HG03039 (cell line): ENCODE results near the gene GSK3A.
"Not testable (repeated sequence)": the region's sequence is repeated elsewhere in the genome, so short reads cannot be mapped to it uniquely, and the experiment has no call there.

Experiments used
- ATAC-seq: cut with Tn5 transposase; IDR thresholded peaks from one replicate; pipeline ENCODE4 v1.9.1; 2021; ENCODE audit warnings: mild to moderate bottlenecking, moderate library complexity; ENCODE audit not compliant: unreplicated experiment

The GSK3A gene

GRCh38 chr19:42268704-42269477, 26.5 kb upstream of the GSK3A start, which contains the start of gene CIC:
CIC (plus strand) TSS chr19:42269252; CDS start chr19:42271784, 2,532 bp downstream.
- peak; percentile 75 for ATAC-seq

DNA sequence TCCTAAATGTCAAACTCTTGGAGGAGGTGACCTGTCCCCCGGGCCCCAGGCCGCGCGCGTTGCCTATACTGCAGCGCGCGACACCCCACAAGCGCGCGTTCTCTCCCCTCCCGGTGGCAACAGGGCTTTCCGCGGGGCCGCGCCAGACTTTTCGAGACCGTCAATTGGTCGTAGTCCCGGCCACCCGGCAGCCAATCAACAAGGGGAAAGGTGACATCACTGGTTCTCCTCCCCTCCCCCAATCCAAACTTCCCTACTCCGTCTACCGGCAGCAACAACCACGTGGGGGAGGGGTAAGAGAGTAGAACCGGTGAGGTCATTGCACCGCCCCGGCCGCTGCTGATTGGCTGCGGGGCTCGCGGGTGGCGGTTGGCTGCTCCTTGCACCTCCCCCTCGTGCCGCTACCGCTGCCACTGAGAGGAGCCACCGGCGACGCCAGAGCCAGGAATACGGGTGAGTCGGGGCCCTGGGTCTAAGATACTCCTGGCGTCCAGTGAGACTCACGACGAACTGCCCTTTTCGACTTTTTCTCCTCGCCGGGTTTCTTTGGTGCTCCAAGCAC, 25.8 kb upstream of the GSK3A start:
- ATAC-seq = peak; percentile 46

DNA sequence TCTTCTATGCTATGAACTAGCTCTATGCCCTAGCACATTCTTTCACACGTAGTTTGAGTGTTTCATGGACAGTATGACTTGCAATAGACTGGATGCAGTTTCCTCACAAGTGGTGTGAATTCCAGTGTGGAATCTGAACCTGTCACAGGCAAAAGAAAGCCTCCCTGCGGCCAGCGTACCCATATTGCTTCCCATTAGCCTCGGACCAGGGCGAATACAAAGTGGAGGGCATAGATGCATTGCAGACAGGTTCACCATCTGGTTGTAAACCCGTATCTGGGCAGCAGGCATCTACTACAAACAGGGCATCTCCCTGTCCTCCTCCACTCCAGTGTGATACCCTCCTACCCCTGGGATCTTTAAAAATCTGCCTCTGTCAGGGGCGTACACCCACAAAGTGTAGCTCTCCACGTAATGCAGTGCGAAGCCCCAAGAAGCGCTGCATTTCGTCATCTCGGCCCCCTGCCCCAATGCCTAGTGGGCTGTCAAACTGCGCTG, 25.3 kb upstream of the GSK3A start:
- no peak for ATAC-seq

DNA sequence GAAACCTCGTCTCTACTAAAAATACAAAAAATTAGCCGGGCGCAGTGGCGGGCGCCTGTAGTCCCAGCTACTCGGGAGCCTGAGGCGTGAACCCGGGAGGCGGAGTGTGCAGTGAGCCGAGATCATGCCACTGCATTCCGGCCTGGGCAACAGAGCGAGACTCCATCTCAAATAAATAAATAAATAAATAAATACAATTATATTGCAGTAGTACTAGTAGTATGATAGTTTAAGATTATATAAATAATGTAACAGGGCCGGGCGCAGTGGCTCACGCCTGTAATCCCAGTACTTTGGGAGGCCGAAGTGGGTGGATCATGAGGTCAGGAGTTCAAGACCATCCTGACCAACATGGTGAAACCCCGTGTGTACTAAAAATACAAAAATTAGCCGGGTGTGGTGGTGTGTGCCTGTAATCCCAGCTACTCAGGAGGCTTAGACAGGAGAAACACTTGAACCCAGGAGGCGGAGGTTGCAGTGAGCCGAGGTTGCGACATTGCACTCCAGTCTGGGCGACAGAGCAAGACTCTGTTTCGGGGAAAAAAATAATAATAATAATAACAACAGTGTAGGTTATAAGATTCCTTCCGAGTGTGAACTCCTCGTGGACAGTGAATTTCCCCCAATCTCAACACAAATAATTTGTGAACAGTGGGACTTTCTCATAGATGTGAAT, 24.7 kb upstream of the GSK3A start:
- ATAC-seq = not testable (repeated sequence)

GRCh38 chr19:42266105-42266504, 23.7 kb upstream of the GSK3A start:
- ATAC-seq = not testable (repeated sequence)

DNA sequence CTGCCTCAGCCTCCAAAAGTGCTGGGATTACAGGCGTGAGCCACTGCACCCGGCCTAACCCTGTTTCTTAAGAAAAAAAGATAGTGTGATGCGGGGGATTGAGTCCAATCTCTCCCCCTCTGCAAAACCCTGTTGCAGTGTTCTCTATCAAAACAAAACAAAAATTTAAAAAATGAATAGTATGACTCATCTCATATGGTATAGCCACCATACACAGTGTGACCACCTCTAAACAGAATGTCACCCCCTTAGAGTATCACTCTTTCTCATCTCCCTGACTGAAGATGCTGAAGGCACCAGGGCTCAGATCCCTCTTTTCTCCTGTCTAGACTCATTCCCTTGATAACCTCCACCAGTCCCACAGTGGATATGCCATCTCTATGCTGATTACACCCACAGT, 19.4 kb upstream of the GSK3A start:
- no peak for ATAC-seq

DNA sequence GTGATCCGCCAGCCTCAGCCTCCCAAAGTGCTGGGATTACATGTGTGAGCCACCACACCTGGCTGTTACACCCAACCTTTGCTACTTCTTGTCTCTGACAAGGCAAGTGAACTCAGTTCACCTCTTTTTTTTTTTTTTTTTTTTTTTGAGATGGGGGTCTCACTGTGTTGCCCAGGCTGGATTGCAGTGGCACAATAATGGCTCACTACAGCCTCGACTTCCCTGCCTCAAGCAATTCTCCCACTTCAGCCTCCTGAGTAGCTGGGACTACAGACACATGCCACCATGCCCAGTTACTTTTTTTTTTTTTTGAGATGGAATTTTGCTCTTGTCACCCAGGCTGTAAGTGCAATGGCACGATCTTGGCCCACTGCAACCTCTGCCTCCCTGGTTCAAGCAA, 15.4 kb upstream of the GSK3A start:
- not testable (repeated sequence) for ATAC-seq

DNA sequence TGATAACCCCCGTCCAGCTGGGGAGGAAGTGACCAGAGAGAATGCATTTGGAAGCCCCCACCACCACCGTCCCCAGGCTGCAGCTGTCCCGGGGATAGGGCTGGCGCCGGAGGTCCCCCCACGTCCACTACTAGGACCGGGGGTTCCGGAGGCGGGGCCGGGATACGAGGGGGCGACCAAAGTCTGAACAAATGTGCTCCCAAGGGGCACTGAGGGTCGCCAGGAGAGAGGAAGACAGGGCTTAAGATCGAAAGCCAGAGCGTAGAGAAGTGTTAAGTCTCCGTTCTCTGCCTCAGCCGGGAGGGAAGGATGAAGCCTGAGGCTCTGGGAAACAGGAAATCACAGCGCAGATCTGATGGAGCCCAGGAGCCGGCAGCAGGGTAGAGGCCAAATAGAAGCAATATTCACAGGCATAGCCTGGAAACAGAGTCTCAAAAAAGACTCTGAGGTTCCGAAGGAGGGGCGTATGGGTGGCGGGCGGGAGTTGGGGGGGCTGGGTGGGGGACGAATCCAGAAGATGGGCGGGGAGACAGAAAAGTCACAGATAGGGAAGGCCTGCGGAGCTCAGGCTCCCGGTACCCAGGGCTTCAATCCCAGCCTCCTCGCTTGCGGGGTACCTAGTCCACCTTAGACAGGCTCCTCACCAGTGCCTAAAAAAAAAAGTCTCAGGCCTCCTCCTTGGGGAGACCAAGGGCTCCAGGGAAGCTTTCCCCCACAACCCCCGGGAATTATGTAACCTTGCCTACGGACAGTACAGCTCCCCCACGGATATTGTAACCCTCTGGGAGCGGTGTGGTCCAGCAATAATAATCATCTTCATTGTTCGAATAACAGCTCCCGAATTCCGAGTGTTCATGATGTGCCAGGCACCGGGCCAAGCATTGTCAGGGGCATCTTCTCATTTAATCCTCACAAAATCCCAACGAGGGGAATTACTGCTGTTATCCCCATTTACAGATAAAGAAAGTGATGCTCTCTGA, 13.7 kb upstream of the GSK3A start:
- no peak for ATAC-seq

GRCh38 chr19:42254850-42255765, 12.7 kb upstream of the GSK3A start, which contains the start of gene ERF:
ERF (minus strand) TSS chr19:42255128; CDS start chr19:42254999, 129 bp downstream.
- ATAC-seq = peak; percentile 61

GRCh38 chr19:42254089-42254849, 11.9 kb upstream of the GSK3A start:
- peak; percentile 13 for ATAC-seq

DNA sequence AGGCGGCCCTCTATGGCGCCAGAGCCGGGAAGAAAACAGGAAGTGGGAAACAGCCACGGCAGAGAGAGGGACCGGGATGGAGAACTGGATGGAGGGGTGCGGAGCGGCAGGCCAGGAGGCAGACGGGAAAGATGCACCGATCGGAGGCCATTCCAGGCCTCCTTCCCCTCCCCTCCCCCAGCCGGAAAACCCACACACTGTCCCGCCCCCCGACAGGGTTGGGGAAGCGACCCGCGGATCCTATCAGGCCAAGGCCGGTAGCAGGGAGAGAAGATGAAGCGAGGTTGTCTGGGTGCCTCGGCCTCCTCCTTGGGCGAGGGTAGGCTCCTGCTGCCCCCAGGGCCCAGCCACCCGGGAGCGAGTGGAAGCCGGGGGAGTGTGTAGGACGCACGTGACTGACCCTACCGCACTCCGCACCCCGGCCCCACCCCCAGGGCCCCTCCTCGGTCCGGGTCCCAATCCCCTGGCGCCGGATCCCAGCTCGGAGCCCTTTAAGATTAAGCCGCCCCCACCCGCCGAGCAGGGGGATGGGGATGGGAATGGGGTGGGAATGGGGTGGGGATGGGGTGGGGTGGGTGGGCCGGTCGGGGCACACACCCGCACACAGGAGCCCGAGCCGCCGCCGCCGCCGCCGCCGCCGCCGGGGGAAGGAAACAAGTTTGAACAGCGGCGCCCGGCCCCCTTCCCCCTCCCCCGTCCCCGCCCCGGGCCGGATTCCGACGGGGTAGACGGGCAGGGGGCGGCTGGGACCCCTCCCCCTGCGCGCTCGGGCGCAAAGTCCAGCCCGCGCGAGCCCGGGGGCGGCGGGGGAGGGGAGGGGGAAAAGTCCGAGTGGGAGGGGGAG, 11.1 kb upstream of the GSK3A start:
- peak; percentile 4 for ATAC-seq

DNA sequence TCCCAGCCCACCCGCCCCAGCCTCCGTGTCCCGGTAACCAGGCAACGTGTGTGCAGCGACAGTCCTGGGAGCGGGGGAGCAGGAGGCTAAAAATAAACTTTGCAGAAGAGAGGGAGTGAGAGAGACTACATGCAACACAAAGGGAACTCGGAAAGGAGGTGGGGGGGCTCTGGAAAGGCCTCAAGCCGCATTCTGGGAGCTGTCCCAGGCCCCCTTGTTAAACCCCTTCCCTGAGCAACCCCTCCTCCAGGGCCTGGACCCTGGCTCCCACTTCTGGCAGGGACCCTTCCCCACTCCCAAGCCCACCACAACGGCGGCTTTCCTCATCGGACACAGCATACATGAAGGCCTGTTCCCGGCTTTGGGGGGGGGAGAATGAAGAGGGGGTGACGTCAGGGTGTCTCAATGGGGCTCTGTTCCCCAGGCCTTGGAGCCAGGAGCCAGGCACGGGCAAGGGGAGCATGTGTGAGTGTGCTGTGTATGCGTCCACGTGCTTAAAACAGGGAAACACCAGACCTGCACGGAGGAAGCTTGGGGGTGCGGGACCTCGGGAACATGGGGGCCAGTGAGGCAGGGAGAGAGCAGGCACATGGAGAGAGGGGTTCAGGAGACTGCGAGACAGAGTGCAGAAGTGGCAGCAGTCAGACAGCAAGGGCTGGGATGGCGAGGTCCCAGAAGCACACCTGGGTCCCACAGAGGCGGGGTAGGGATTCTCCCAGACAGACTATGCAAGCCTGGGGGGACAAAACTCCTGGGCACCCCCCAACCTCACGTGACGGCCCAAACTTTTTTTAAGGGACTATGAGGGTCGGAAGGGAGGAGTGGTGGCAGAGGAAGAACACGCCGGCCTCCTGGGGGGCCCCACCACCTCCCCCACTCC, 10.2 kb upstream of the GSK3A start:
- ATAC-seq = no peak

- ATAC-seq = no peak
These were observed 9.4 kb upstream of the GSK3A start for GRCh38 chr19:42251572-42252358.

GRCh38 chr19:42250666-42251531, 8.5 kb upstream of the GSK3A start:
- ATAC-seq = no peak

DNA sequence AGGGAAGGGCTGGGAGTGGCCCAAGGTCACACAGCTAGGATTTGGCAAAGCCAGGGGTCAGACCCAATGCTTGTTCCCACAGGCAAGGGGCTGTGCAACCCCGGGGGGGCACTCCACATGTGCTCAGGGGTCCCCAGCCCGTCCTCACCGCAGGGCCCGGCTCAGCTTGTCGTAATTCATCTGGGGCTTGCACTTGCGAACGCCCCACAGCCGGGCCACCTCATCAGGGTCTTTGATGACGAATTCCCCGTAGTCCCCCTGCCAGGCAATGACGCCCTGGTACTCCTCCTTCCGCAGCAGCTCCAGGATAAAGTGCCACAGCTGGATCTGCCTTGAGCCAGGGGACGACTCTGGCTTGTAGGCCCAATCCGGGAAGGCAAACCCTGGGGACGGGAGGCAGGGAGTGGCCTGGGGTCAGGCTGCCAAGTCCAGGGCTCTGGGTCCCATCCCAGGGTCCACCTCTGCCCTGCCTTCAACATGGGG, 7.8 kb upstream of the GSK3A start:
- no peak for ATAC-seq
